ENCODE results near the gene HDAC7. TPM values are rescaled to one million over a fixed set of nuclear protein-coding genes. Genes with fewer than 3 reads are reported as not detected.
A peak's percentile ranks its signal among the peaks of the same experiment; 100 is the strongest.

The HDAC7 gene
- total RNA-seq, 2 donors from 2014 or later = 146 to 154 TPM

DNA sequence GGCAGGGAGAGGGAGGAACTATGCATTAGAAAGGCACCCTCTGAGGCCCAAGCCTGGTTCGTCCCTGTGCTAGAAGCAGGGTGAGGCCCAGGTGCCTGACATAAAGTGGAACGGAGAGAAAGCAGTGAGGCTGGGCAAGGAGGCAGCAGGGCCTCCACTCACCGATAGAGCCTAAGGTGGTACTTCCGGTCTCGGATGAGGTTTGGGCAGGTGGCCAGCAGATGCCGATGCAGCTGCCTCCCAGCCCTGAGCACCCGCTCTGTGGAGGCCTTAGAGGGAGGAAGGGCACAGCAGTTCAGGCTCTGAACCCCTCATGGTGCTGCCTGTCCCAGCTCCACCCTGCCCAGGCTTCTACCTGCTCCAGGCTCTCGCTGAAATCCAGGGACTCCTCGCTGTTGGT lies 68.1 kb downstream of the HDAC7 start:
- Mint-ChIP-seq H3K36me3 (ENCODE audit: low read depth) (peaks cover 18% of the 10 kb centered on the region), H3K9me3 (no peaks in the 10 kb centered on the region), H3K27ac (no peak overlapping the region), H3K4me3 (no peak overlapping the region), H3K4me1 (peaks cover 38% of the 10 kb centered on the region), H3K27me3 (ENCODE audit: insufficient read depth) (no peaks in the 10 kb centered on the region)
- Histone ChIP-seq H3K9ac (ENCODE audit: extremely low read depth, low read length, poor library complexity, severe bottlenecking) (no peak overlapping the region), H3K9me3 (ENCODE audit: control insufficient read depth, low read length) (no peaks in the 10 kb centered on the region), H3K27me3 (ENCODE audit: control insufficient read depth, insufficient read depth, low read length, poor library complexity, severe bottlenecking) (no peaks in the 10 kb centered on the region), H3K4me3 (ENCODE audit: low read length) (no peak overlapping the region), H3K27ac (ENCODE audit: low read depth, low read length) (no peak overlapping the region), H3K36me3 (ENCODE audit: control insufficient read depth, insufficient read depth, low read length) (no peaks in the 10 kb centered on the region), H3K4me1 (ENCODE audit: control insufficient read depth, insufficient read depth, low read length) (peaks cover 2% of the 10 kb centered on the region)
- 95 to 100% methylated on average over 6 to 9 of the region's 9 CpGs for WGBS, 2 experiments (ENCODE audit: insufficient coverage in 1 of 2, insufficient read length in 1 of 2)
- DNase-seq = no peak
- TF ChIP-seq, protein P1, sequence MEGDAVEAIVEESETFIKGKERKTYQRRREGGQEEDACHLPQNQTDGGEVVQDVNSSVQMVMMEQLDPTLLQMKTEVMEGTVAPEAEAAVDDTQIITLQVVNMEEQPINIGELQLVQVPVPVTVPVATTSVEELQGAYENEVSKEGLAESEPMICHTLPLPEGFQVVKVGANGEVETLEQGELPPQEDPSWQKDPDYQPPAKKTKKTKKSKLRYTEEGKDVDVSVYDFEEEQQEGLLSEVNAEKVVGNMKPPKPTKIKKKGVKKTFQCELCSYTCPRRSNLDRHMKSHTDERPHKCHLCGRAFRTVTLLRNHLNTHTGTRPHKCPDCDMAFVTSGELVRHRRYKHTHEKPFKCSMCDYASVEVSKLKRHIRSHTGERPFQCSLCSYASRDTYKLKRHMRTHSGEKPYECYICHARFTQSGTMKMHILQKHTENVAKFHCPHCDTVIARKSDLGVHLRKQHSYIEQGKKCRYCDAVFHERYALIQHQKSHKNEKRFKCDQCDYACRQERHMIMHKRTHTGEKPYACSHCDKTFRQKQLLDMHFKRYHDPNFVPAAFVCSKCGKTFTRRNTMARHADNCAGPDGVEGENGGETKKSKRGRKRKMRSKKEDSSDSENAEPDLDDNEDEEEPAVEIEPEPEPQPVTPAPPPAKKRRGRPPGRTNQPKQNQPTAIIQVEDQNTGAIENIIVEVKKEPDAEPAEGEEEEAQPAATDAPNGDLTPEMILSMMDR (conservative IDR thresholded peaks at IDR 0.05) = no peak

GRCh38 chr12:47750916-47751470 lies 68.7 kb downstream of the HDAC7 start:
- Mint-ChIP-seq H3K27ac (no peak overlapping the region), H3K9me3 (no peaks in the 10 kb centered on the region), H3K36me3 (ENCODE audit: low read depth) (peaks cover 17% of the 10 kb centered on the region), H3K4me1 (peaks cover 32% of the 10 kb centered on the region), H3K27me3 (ENCODE audit: insufficient read depth) (no peaks in the 10 kb centered on the region), H3K4me3 (no peak overlapping the region)
- H3K36me3 ChIP-seq (ENCODE audit: control insufficient read depth, insufficient read depth, low read length) = no peaks in the 10 kb centered on the region
- no peaks in the 10 kb centered on the region for H3K9me3 ChIP-seq (ENCODE audit: control insufficient read depth, low read length)
- H3K4me3 ChIP-seq (ENCODE audit: low read length) = no peak overlapping the region
- H3K27ac ChIP-seq (ENCODE audit: low read depth, low read length) = no peak overlapping the region
- TF ChIP-seq, protein P1 (conservative IDR thresholded peaks at IDR 0.05) = no peak
- H3K9ac ChIP-seq (ENCODE audit: extremely low read depth, low read length, poor library complexity, severe bottlenecking) = no peak overlapping the region
- no peaks in the 10 kb centered on the region for H3K27me3 ChIP-seq (ENCODE audit: control insufficient read depth, insufficient read depth, low read length, poor library complexity, severe bottlenecking)
- H3K4me1 ChIP-seq (ENCODE audit: control insufficient read depth, insufficient read depth, low read length) = peaks cover 2% of the 10 kb centered on the region
- DNase-seq = no peak
- WGBS, 2 experiments (ENCODE audit: insufficient coverage in 1 of 2, insufficient read length in 1 of 2) = 86 to 88% methylated on average over 13 to 19 of the region's 19 CpGs

GRCh38 chr12:47750229-47750798 lies 69.4 kb downstream of the HDAC7 start:
- 92 to 94% methylated on average over 9 to 10 of the region's 10 CpGs for WGBS, 2 experiments (ENCODE audit: insufficient coverage in 1 of 2, insufficient read length in 1 of 2)
- H3K27me3 Mint-ChIP-seq (ENCODE audit: insufficient read depth) = no peaks in the 10 kb centered on the region
- H3K9me3 ChIP-seq (ENCODE audit: control insufficient read depth, low read length) = no peaks in the 10 kb centered on the region
- H3K4me1 Mint-ChIP-seq = peaks cover 30% of the 10 kb centered on the region
- no peak for DNase-seq
- peaks cover 17% of the 10 kb centered on the region for H3K36me3 Mint-ChIP-seq (ENCODE audit: low read depth)
- H3K4me1 ChIP-seq (ENCODE audit: control insufficient read depth, insufficient read depth, low read length) = peaks cover 2% of the 10 kb centered on the region
- peak overlapping the region; percentile 48 for H3K27ac Mint-ChIP-seq
- TF ChIP-seq, protein P1 (conservative IDR thresholded peaks at IDR 0.05) = no peak
- no peak overlapping the region for H3K4me3 Mint-ChIP-seq
- H3K27ac ChIP-seq (ENCODE audit: low read depth, low read length) = no peak overlapping the region
- no peak overlapping the region for H3K9ac ChIP-seq (ENCODE audit: extremely low read depth, low read length, poor library complexity, severe bottlenecking)
- no peaks in the 10 kb centered on the region for H3K27me3 ChIP-seq (ENCODE audit: control insufficient read depth, insufficient read depth, low read length, poor library complexity, severe bottlenecking)
- no peaks in the 10 kb centered on the region for H3K9me3 Mint-ChIP-seq
- no peaks in the 10 kb centered on the region for H3K36me3 ChIP-seq (ENCODE audit: control insufficient read depth, insufficient read depth, low read length)
- H3K4me3 ChIP-seq (ENCODE audit: low read length) = no peak overlapping the region

All from endodermal cell (in vitro differentiated cells).